NCI-H446 treated with DMSO at 0.1 percent for 48 hours (cell line): ENCODE data around the gene STK24.

ENCODE experiments used
- DNase-seq: peaks from one replicate; lab custom pipeline; 2025; lab: John Stamatoyannopoulos, UW

Gene STK24

GRCh38 chr13:98533912-98534311 lies 43.0 kb downstream of the STK24 start:
- no peak for DNase-seq

GRCh38 chr13:98532254-98532653 lies 44.7 kb downstream of the STK24 start:
- DNase-seq: no peak

GRCh38 chr13:98530217-98530616 lies 46.7 kb downstream of the STK24 start:
- DNase-seq: no peak

- DNase-seq: no peak
Observed at GRCh38 chr13:98529171-98529570, 47.7 kb downstream of the STK24 start.

- DNase-seq: no peak
Observed at GRCh38 chr13:98528663-98529064, 48.2 kb downstream of the STK24 start.

- DNase-seq: no peak
Observed at GRCh38 chr13:98527526-98527925, 49.4 kb downstream of the STK24 start.

GRCh38 chr13:98526182-98526512 lies 50.8 kb downstream of the STK24 start:
- DNase-seq: no peak

- DNase-seq: no peak
Observed at GRCh38 chr13:98525456-98526181, 51.3 kb downstream of the STK24 start.

- no peak for DNase-seq
Observed at GRCh38 chr13:98524793-98525192, 52.1 kb downstream of the STK24 start.

- DNase-seq: no peak
Observed at GRCh38 chr13:98524391-98524790, 52.5 kb downstream of the STK24 start.

- no peak for DNase-seq
Observed at GRCh38 chr13:98523455-98524102, 53.3 kb downstream of the STK24 start.

- DNase-seq: no peak
Observed at GRCh38 chr13:98522371-98522770, 54.5 kb downstream of the STK24 start.

- no peak for DNase-seq
Observed at GRCh38 chr13:98521461-98522247, 55.3 kb downstream of the STK24 start.

- no peak for DNase-seq
Observed at GRCh38 chr13:98520674-98521449, 56.0 kb downstream of the STK24 start.

GRCh38 chr13:98519976-98520375 lies 56.9 kb downstream of the STK24 start:
- no peak for DNase-seq

GRCh38 chr13:98517576-98518310 lies 59.2 kb downstream of the STK24 start:
- DNase-seq: no peak

- no peak for DNase-seq
Observed at GRCh38 chr13:98515818-98516465, 61.0 kb downstream of the STK24 start.

- DNase-seq: no peak
Observed at GRCh38 chr13:98514288-98514687, 62.6 kb downstream of the STK24 start.

GRCh38 chr13:98513837-98514236 lies 63.1 kb downstream of the STK24 start:
- no peak for DNase-seq

- no peak for DNase-seq
Observed at GRCh38 chr13:98512774-98513665, 63.9 kb downstream of the STK24 start.
